Duodenal mucosa (tissue), 2 donors: Measurements from ENCODE around the gene HERC2.

Experiments used
- H3K27ac ChIP-seq: one replicate; pipeline ENCODE4 v1.7.0; 2013; ENCODE audit warnings: low read depth, low read length
- H3K27me3 ChIP-seq, 2 donors: one replicate each; pipeline ENCODE4 v1.7.0; 2013; ENCODE audit warnings: low read length in 2 of 2, control low read depth in 1 of 2; ENCODE audit not compliant: insufficient read depth in 2 of 2, control insufficient read depth in 1 of 2
- H3K36me3 ChIP-seq, 2 donors: one replicate each; pipeline ENCODE4 v1.7.0; 2013; ENCODE audit warnings: low read length in 2 of 2, control low read depth in 1 of 2; ENCODE audit not compliant: insufficient read depth in 2 of 2, control insufficient read depth in 1 of 2
- H3K4me1 ChIP-seq, 2 donors: one replicate each; pipeline ENCODE4 v1.7.0; 2013; ENCODE audit warnings: low read length in 2 of 2, control low read depth in 1 of 2; ENCODE audit not compliant: insufficient read depth in 2 of 2, control insufficient read depth in 1 of 2
- H3K4me3 ChIP-seq, 2 donors: one replicate each; pipeline ENCODE4 v1.7.0; 2013; ENCODE audit warnings: low read length in 2 of 2, low read depth in 1 of 2
- H3K9ac ChIP-seq, 2 donors: one replicate each; pipeline ENCODE4 v1.7.0; 2013; ENCODE audit warnings: low read length in 2 of 2, low read depth in 1 of 2
- H3K9me3 ChIP-seq, 2 donors: one replicate each; pipeline ENCODE4 v1.7.0; 2013; ENCODE audit warnings: low read length in 2 of 2, control low read depth in 1 of 2; ENCODE audit not compliant: control insufficient read depth in 1 of 2

HERC2 gene

GRCh38 chr15:28116521-28117431 is 205.2 kb downstream of the HERC2 start:
- H3K4me3 ChIP-seq: no peak overlapping the region
- no peak overlapping the region for H3K27ac ChIP-seq
- no peaks in the 10 kb centered on the region for H3K9me3 ChIP-seq
- no peak overlapping the region for H3K9ac ChIP-seq
- no peaks in the 10 kb centered on the region for H3K4me1 ChIP-seq
- no peaks in the 10 kb centered on the region for H3K27me3 ChIP-seq
- peaks cover 45 to 90% of the 10 kb centered on the region in 2 donors for H3K36me3 ChIP-seq

DNA sequence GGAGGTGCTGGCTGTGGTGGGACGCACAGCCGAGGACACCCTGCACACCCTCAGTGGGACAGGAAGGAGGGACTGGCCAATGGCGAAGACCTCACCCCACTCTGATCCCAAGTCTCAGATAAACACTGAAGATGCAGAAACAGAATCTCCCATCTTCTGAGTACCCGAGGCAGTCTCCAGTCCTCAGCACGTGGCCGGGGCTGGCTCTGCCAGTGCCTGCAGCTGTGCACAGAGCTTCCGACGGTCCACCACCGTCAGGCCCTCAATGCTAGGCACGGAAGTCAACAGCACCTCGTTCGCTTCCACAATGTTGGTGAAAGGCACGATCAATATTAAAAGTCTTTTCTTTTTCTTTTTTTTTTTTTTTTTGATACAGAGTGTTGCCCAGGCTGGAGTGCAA is 206.1 kb downstream of the HERC2 start:
- Histone ChIP-seq H3K4me3 (no peak overlapping the region), H3K27me3 (no peaks in the 10 kb centered on the region), H3K4me1 (no peaks in the 10 kb centered on the region), H3K9me3 (no peaks in the 10 kb centered on the region), H3K9ac (no peak overlapping the region), H3K36me3 (peaks cover 41 to 86% of the 10 kb centered on the region in 2 donors), H3K27ac (no peak overlapping the region)

DNA sequence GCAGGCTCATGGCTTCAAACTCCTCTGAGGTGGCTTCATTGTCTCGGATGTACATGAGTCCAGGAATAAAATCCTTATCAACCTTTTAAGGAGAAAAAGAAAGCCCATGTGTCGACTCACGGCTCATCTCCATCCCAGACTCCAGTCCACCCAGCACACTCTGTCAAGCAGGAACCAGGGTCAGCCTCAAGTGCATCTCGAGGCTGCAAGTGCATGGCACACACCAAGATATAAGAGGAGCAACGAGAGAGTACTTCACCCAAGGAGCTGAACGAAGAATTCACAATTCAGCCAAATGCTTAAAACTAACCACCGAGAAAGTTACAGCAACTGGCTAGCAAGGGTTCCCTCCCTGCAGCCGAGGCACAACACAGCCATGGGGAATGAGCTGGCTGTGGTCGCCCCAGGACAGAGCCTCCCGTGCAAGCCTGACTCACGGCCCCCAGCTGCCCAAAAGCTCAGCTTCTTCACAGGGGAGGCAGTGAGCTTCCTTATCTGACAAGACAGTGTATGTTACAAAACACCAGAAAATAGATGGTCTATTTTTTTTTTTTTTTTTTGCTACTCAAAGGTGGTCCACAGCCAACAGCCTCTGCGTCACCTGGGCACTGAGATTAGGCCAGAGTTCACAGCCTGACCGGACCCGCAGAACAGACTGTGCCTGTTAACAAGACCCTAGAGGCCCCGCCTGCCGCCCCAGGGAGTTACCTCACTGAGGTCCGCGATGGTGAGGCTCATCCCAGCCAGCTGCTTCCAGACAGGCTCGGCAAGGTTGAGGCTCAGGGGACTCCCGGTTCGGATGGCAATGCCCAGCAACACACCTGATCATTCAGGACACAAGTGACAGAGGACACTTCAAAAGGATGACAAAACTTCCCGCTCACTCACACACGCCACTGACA is 207.0 kb downstream of the HERC2 start:
- no peaks in the 10 kb centered on the region for H3K4me1 ChIP-seq
- no peak overlapping the region for H3K27ac ChIP-seq
- no peak overlapping the region for H3K9ac ChIP-seq
- no peaks in the 10 kb centered on the region for H3K9me3 ChIP-seq
- H3K36me3 ChIP-seq: peaks cover 36 to 77% of the 10 kb centered on the region in 2 donors
- H3K27me3 ChIP-seq: no peaks in the 10 kb centered on the region
- no peak overlapping the region for H3K4me3 ChIP-seq

DNA sequence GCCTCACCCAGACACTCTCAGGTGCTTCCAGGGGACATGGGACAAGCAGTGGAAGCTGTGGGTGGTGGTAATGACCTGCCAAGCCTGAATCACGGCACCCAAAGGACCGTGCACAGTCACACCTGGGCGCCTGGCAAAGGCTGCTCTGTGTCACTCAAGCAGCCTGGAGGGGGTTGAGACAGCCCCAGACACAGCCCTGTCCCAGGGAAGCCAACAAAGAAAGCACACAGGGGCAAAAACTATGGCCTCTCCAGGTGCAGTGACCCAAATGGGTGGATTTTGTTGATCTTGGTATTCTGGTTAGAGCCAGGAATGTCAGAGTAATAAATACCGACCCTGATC is 207.9 kb downstream of the HERC2 start:
- no peak overlapping the region for H3K9ac ChIP-seq
- no peak overlapping the region for H3K4me3 ChIP-seq
- H3K36me3 ChIP-seq: peaks cover 32 to 74% of the 10 kb centered on the region in 2 donors
- no peaks in the 10 kb centered on the region for H3K27me3 ChIP-seq
- H3K27ac ChIP-seq: no peak overlapping the region
- H3K4me1 ChIP-seq: no peaks in the 10 kb centered on the region
- H3K9me3 ChIP-seq: no peaks in the 10 kb centered on the region

DNA sequence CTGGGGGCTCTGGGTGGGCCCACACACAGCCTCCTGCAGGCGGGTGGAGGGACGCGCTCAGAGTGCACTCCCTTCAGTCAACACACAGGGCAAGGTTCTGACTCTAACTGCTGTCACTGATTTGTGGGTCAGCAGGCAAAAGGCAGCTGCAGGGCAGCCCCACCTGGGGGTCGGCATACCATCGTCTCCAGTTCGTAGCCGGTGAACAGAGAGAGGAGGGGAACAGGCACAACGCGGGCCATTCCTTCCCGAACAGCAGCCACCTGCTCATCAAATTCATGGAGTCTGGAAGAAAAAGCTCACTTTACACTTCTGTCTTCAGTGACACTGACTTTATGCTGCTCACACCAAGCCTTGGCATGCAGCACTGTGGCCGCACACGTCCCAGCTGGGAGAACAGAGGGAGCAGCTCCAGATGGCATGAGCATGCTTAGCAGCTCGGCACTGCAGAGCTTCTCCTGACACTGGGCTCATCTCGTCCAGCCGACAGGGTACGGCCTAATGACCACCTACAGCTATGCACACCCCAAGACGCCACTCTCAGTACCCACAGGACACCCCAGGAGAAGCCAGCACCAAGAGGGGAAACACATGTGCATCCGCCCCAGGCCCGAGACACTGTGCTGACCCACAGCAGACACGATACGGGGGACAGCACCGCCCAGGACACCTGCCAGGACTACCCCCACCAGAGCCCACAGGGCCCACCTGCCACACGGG is 208.4 kb downstream of the HERC2 start:
- no peak overlapping the region for H3K27ac ChIP-seq
- peaks cover 32 to 70% of the 10 kb centered on the region in 2 donors for H3K36me3 ChIP-seq
- no peak overlapping the region for H3K4me3 ChIP-seq
- no peaks in the 10 kb centered on the region for H3K9me3 ChIP-seq
- no peaks in the 10 kb centered on the region for H3K27me3 ChIP-seq
- no peaks in the 10 kb centered on the region for H3K4me1 ChIP-seq
- H3K9ac ChIP-seq: no peak overlapping the region

GRCh38 chr15:28112962-28113361 is 209.0 kb downstream of the HERC2 start:
- Histone ChIP-seq H3K4me1 (no peaks in the 10 kb centered on the region), H3K4me3 (no peak overlapping the region), H3K36me3 (peaks cover 32 to 64% of the 10 kb centered on the region in 2 donors), H3K27ac (no peak overlapping the region), H3K9ac (no peak overlapping the region), H3K27me3 (peaks cover under 1 to 2% of the 10 kb centered on the region in 2 donors), H3K9me3 (no peaks in the 10 kb centered on the region)

DNA sequence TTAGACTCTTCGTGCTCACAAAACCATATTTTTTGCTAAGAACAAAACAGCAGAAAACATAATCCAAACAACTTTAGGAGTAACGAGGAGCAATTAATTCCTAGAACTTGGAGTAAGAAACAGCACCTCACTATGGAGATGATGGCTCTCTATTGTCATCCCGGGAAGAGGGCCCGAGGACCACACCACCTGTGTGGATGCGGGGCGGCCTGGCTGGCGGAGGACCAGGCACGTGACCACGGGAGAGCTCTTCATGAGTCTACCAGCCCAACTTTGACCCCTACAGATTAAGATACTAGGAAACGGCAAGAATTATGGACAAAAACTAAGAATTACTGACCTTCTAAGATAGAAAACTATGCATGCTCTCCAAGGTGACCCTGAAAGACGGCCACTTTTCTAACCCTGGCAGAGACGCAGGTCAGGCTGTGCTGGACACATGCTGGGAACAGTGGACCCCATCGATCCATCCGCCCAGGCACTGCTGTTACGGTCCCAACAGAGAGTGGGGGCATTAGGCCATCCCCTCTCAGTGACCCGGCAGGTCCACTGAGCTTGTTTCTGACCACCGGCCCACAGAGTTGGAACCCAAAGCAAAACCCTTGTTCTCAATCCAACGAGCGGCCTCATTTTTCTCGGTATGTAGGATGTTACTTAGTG is 209.7 kb downstream of the HERC2 start:
- no peak overlapping the region for H3K27ac ChIP-seq
- no peaks in the 10 kb centered on the region for H3K9me3 ChIP-seq
- H3K4me1 ChIP-seq: no peaks in the 10 kb centered on the region
- H3K4me3 ChIP-seq: no peak overlapping the region
- peaks cover 32 to 58% of the 10 kb centered on the region in 2 donors for H3K36me3 ChIP-seq
- H3K27me3 ChIP-seq: peaks cover 6 to 9% of the 10 kb centered on the region in 2 donors
- H3K9ac ChIP-seq: no peak overlapping the region

- Histone ChIP-seq H3K9ac (no peak overlapping the region), H3K27ac (no peak overlapping the region), H3K4me1 (no peaks in the 10 kb centered on the region), H3K9me3 (no peaks in the 10 kb centered on the region), H3K36me3 (peaks cover 32 to 51% of the 10 kb centered on the region in 2 donors), H3K4me3 (no peak overlapping the region), H3K27me3 (peaks cover 6 to 9% of the 10 kb centered on the region in 2 donors)
Observed at GRCh38 chr15:28111543-28111942, 210.4 kb downstream of the HERC2 start.

- peaks cover 32 to 42% of the 10 kb centered on the region in 2 donors for H3K36me3 ChIP-seq
- H3K27me3 ChIP-seq: peaks cover 15 to 17% of the 10 kb centered on the region in 2 donors
- peaks cover 0 to 6% of the 10 kb centered on the region in 2 donors for H3K4me1 ChIP-seq
- H3K9me3 ChIP-seq: no peaks in the 10 kb centered on the region
- H3K27ac ChIP-seq: no peak overlapping the region
- no peak overlapping the region for H3K9ac ChIP-seq
- no peak overlapping the region for H3K4me3 ChIP-seq
Observed at GRCh38 chr15:28110481-28110881, 211.5 kb downstream of the HERC2 start.
